GM12878 (cell line): ENCODE measurements around the gene NUP85. TPM values are rescaled to one million over a fixed set of nuclear protein-coding genes. Genes with fewer than 3 reads are reported as not detected.
A peak's percentile ranks its signal among the peaks of the same experiment; 100 is the strongest.

Experiments
- CHD1 ChIP-seq: IDR thresholded peaks from 2 replicates; pipeline ENCODE4 v1.6.1; 2012; ENCODE audit warnings: low read depth, low read length, improper control_type of control experiment
- CHD2 ChIP-seq: IDR thresholded peaks from 2 replicates; pipeline ENCODE4 v1.6.1; 2011; ENCODE audit warnings: low read depth, low read length, improper control_type of control experiment, borderline replicate concordance
- CHD4 ChIP-seq: fragments of 200-600 bp; sonication (generic); IDR thresholded peaks from 2 replicates; pipeline ENCODE4 v1.6.1; 2016; ENCODE audit warnings: mild to moderate bottlenecking
- CREB1 ChIP-seq: IDR thresholded peaks from 2 replicates; pipeline ENCODE4 v1.6.1; 2012; ENCODE audit warnings: low read depth, mild to moderate bottlenecking, inconsistent platforms
- EP300 ChIP-seq, 2 experiments: fragments of 150-350 bp in 1 of 2; IDR thresholded peaks; 2 replicates each; pipeline ENCODE4 v1.6.1; 2011 to 2012; ENCODE audit warnings: low read depth in 2 of 2, low read length in 2 of 2, borderline replicate concordance in 1 of 2, improper control_type of control experiment in 1 of 2, inconsistent platforms in 1 of 2; ENCODE audit not compliant: control insufficient read depth in 1 of 2
- FOXK2 ChIP-seq: fragments of 450-650 bp; IDR thresholded peaks from 2 replicates; pipeline ENCODE4 v1.6.1; 2017; ENCODE audit warnings: mild to moderate bottlenecking, moderate library complexity
- HDGF ChIP-seq: fragments of 450-650 bp; IDR thresholded peaks from 2 replicates; pipeline ENCODE4 v1.6.1; 2016; ENCODE audit warnings: antibody characterized with exemption
- IRF4 ChIP-seq: IDR thresholded peaks from 2 replicates; pipeline ENCODE4 v1.6.1; 2011; ENCODE audit warnings: low read depth, low read length
- KDM1A ChIP-seq: fragments of 200-600 bp; sonication (generic); IDR thresholded peaks from 2 replicates; pipeline ENCODE4 v1.6.1; 2016; ENCODE audit warnings: borderline replicate concordance
- KLF5 ChIP-seq: fragments of 450-650 bp; IDR thresholded peaks from 2 replicates; pipeline ENCODE4 v1.6.1; 2014; ENCODE audit warnings: mild to moderate bottlenecking; ENCODE audit not compliant: partially characterized antibody
- MLLT1 ChIP-seq: fragments of 450-650 bp; IDR thresholded peaks from 2 replicates; pipeline ENCODE4 v1.6.1; 2016; ENCODE audit warnings: mild to moderate bottlenecking
- NFYA ChIP-seq: IDR thresholded peaks from 2 replicates; pipeline ENCODE4 v1.6.1; 2011; ENCODE audit warnings: low read depth, mild to moderate bottlenecking, low read length, improper control_type of control experiment, borderline replicate concordance
- NFYB ChIP-seq: IDR thresholded peaks from 2 replicates; pipeline ENCODE4 v1.6.1; 2011; ENCODE audit warnings: low read depth, mild to moderate bottlenecking, low read length, improper control_type of control experiment, moderate library complexity; ENCODE audit not compliant: insufficient read depth
- POLR2AphosphoS5 ChIP-seq: IDR thresholded peaks from 2 replicates; pipeline ENCODE4 v1.6.1; 2011; ENCODE audit warnings: mild to moderate bottlenecking, low read length, inconsistent platforms
- SP1 ChIP-seq: IDR thresholded peaks from one replicate; pipeline ENCODE4 v1.6.1; 2011; ENCODE audit warnings: low read depth, low read length
- USF1 ChIP-seq: IDR thresholded peaks from 2 replicates; pipeline ENCODE4 v1.6.1; 2011; ENCODE audit warnings: borderline replicate concordance, low read depth, mild to moderate bottlenecking, moderate library complexity, mixed read lengths, low read length; ENCODE audit not compliant: insufficient read depth; ENCODE audit errors: extremely low read length
- YBX1 ChIP-seq: fragments of 450-650 bp; IDR thresholded peaks from 2 replicates; pipeline ENCODE4 v1.6.1; 2016; ENCODE audit warnings: antibody characterized with exemption
- ZBED1 ChIP-seq: IDR thresholded peaks from 2 replicates; pipeline ENCODE4 v1.6.1; 2016; ENCODE audit warnings: borderline replicate concordance
- ZNF384 ChIP-seq: IDR thresholded peaks from 2 replicates; pipeline ENCODE4 v1.6.1; 2012; ENCODE audit warnings: low read depth, mild to moderate bottlenecking, low read length, improper control_type of control experiment, borderline replicate concordance
- ZSCAN29 ChIP-seq: fragments of 450-650 bp; IDR thresholded peaks from 2 replicates; pipeline ENCODE4 v1.6.1; 2017; ENCODE audit warnings: mild to moderate bottlenecking, moderate library complexity
- polyA plus RNA-seq, 11 experiments: library from polyadenylated mRNA; depleted of rRNA in 4 of 11; unstranded in 6 of 11; stranded (reverse) in 5 of 11; fragments of >200 nt; fragmentation: Nextera tagmentation in 4 of 11; fragmentation: Illumina TruSeq in 1 of 11; extraction: Ambion mirVana in 4 of 11; extraction: Trizol in 1 of 11; gene quantifications; 1 replicate in 1 of 11; 2 replicates in 10 of 11; pipeline versions ENCODE4 v1.2.1 to v1.2.3, GENCODE V29; 2011 to 2016; ENCODE audit warnings: inconsistent platforms in 2 of 11, missing spikeins in 2 of 11, low read depth in 1 of 11
- total RNA-seq, 4 experiments: library from RNA; depleted of rRNA in 3 of 4; stranded (reverse); fragments of >200 nt in 3 of 4; fragmentation: Illumina TruSeq in 1 of 4; extraction: Trizol in 1 of 4; gene quantifications; 2 replicates each; pipeline versions ENCODE4 v1.2.1 to v1.2.3, GENCODE V29; 2013 to 2021
- TF ChIP-seq, protein P1 (sequence below): IDR thresholded peaks from 2 replicates; pipeline ENCODE4 v1.6.1; 2011; ENCODE audit warnings: low read depth, low read length, improper control_type of control experiment, borderline replicate concordance
- TF ChIP-seq, protein P2 (sequence below): IDR thresholded peaks from 2 replicates; pipeline ENCODE4 v1.6.1; 2012; ENCODE audit warnings: improper control_type of control experiment, low read depth, low read length; ENCODE audit not compliant: insufficient replicate concordance

NUP85 gene
- total and polyA plus RNA-seq, 10 of the 15 experiments (the other 5 are each of a cell fraction or from before 2014, with no cell fraction given), result 54.0 to 135 (median 95.4) TPM

DNA sequence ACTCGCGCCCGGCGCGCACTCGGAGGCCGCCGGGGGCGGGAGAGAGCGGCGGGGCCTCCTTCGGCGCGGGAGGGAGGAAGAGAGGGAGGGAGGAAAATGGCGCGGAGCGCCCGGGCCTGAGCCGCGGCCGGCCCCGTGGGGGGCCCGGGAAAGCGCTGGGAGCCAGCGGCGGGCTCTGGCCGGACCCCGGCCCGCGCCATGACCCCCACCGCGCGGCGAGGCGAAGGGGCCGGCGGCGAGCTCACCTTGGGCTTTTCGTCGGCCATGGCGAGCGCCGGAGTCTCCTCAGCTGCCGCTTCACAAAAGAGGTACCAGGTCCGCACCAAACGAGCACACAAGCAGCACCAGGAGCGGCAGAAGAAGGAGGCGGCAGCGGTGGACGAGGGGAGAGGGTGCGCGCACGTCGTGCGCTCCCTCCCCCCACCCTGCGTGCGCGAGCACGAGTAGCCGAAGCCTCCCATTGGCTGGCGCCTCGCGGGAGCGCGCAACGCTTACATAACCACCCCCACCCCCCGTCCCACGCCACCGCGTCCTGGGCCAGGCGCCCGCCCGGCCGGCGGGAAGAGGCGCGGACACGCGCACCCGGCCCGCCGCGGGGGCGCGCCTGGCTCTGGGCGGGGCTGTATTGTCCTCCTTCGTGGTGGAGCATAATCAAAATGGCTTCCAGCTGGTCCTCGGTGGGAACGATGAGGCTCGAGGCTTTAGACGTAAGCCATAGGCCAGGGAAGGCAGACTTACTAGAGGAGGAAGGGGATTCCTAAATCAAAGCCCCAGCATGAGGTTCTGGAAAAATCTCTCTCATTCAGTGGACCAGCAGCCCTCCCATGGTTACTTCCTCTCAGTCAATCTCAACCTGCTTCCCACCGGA lies 22.7 kb upstream of the NUP85 start, which contains the start of gene SUMO2 (continued):
- TF ChIP-seq, protein P1, sequence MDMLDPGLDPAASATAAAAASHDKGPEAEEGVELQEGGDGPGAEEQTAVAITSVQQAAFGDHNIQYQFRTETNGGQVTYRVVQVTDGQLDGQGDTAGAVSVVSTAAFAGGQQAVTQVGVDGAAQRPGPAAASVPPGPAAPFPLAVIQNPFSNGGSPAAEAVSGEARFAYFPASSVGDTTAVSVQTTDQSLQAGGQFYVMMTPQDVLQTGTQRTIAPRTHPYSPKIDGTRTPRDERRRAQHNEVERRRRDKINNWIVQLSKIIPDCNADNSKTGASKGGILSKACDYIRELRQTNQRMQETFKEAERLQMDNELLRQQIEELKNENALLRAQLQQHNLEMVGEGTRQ, result no peak
- TF ChIP-seq ZBED1, result no peak
- no peak for TF ChIP-seq KDM1A
- no peak for TF ChIP-seq SP1
- no peak for TF ChIP-seq CHD1
- no peak for TF ChIP-seq FOXK2
- no peak for TF ChIP-seq NFYA
- no peak for TF ChIP-seq ZNF384
- no peak for TF ChIP-seq EP300 (IDR thresholded peaks at IDR 0.05; ENCODE audit: borderline replicate concordance in 1 of 2, control insufficient read depth in 1 of 2, low read depth in 2 of 2, low read length in 2 of 2)
- TF ChIP-seq CHD2, result peak; percentile 85
- peak; percentile 36 for TF ChIP-seq KLF5
- 0 out of 2 replicates have a peak, but pooled peaks have one; percentile 17 for TF ChIP-seq ZSCAN29
- TF ChIP-seq, protein P2, sequence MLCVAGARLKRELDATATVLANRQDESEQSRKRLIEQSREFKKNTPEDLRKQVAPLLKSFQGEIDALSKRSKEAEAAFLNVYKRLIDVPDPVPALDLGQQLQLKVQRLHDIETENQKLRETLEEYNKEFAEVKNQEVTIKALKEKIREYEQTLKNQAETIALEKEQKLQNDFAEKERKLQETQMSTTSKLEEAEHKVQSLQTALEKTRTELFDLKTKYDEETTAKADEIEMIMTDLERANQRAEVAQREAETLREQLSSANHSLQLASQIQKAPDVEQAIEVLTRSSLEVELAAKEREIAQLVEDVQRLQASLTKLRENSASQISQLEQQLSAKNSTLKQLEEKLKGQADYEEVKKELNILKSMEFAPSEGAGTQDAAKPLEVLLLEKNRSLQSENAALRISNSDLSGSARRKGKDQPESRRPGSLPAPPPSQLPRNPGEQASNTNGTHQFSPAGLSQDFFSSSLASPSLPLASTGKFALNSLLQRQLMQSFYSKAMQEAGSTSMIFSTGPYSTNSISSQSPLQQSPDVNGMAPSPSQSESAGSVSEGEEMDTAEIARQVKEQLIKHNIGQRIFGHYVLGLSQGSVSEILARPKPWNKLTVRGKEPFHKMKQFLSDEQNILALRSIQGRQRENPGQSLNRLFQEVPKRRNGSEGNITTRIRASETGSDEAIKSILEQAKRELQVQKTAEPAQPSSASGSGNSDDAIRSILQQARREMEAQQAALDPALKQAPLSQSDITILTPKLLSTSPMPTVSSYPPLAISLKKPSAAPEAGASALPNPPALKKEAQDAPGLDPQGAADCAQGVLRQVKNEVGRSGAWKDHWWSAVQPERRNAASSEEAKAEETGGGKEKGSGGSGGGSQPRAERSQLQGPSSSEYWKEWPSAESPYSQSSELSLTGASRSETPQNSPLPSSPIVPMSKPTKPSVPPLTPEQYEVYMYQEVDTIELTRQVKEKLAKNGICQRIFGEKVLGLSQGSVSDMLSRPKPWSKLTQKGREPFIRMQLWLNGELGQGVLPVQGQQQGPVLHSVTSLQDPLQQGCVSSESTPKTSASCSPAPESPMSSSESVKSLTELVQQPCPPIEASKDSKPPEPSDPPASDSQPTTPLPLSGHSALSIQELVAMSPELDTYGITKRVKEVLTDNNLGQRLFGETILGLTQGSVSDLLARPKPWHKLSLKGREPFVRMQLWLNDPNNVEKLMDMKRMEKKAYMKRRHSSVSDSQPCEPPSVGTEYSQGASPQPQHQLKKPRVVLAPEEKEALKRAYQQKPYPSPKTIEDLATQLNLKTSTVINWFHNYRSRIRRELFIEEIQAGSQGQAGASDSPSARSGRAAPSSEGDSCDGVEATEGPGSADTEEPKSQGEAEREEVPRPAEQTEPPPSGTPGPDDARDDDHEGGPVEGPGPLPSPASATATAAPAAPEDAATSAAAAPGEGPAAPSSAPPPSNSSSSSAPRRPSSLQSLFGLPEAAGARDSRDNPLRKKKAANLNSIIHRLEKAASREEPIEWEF, result no peak
- no peak for TF ChIP-seq YBX1
- TF ChIP-seq USF1, result no peak
- no peak; the same call in none of the 2 replicates for TF ChIP-seq CREB1
- TF ChIP-seq CHD4, result no peak
- TF ChIP-seq NFYB, result peak; percentile 91
- TF ChIP-seq POLR2AphosphoS5, result peak; percentile 84
- no peak for TF ChIP-seq IRF4
- no peak for TF ChIP-seq HDGF
- TF ChIP-seq MLLT1, result no peak
